NT2/D1 (cell line): Measurements from ENCODE around the gene BTNL3.

Experiments used
- SUZ12 ChIP-seq: IDR thresholded peaks from 2 replicates; pipeline ENCODE4 v1.6.1; 2011; ENCODE audit not compliant: insufficient read length, insufficient read depth; ENCODE audit errors: extremely low read depth
- YY1 ChIP-seq: IDR thresholded peaks from 2 replicates; pipeline ENCODE4 v1.6.1; 2011; ENCODE audit not compliant: insufficient read length, insufficient read depth
- ZNF274 ChIP-seq: IDR thresholded peaks from 2 replicates; pipeline ENCODE4 v1.6.1; 2011; ENCODE audit warnings: mild to moderate bottlenecking, low read depth, low read length

DNA sequence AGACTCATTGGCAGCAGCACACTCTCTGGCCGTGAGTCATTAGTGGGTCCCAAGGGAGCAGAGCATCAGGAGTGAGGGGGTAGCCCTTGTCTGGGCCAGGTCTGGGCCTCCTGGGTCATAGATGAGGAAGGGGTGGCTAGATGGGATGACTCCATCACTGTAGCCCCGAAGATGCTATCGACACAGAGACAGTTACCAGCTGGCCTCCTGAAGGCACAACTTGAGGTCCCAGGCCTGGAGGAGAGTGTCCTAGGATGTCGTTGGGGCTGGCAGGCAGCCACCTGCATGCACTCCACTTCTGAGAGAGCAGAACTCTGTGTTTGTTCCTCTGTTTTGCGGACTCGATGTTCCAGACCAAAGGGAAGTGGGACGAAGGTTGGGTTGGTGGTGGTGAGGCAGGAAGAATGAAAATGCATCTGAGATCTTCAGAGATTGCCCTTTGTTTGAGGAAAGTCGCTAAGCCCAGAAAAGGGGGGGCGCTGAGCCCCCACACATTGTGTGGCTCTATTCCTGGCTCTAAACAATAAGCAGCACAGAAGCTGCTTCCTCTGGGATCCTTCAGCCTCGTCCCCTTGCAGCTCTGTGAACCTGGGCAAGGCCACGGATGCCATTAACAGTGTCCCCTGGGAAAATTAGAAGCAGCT is 56.1 kb downstream of the BTNL3 start:
- no peak for TF ChIP-seq ZNF274
- no peak for TF ChIP-seq YY1
- TF ChIP-seq SUZ12: no peak
